Ovary (tissue), 3 donors: ENCODE results near the gene AOAH.

Experiments used
- CTCF ChIP-seq, 3 donors: fragments of 450-650 bp in 2 of 3; fragments of 200-600 bp in 1 of 3; IDR thresholded peaks; one replicate each; pipeline versions ENCODE4 v1.5.1 to v1.8.0; 2016 to 2022; ENCODE audit warnings: antibody characterized with exemption in 3 of 3, mild to moderate bottlenecking in 1 of 3
- EP300 ChIP-seq: sonication (generic); formaldehyde crosslinking; IDR thresholded peaks from one replicate; pipeline ENCODE4 v1.6.1; 2017; ENCODE audit warnings: antibody characterized with exemption
- donor health status: DM: no; HTN: no; CAD: no.

GRCh38 chr7:36605261-36606051 is 118.8 kb downstream of the AOAH start:
- TF ChIP-seq EP300 (no peak), CTCF (IDR thresholded peaks at IDR 0.05) (no peak)
